Measurements from ENCODE around the gene CLEC3A.

Gene CLEC3A

DNA sequence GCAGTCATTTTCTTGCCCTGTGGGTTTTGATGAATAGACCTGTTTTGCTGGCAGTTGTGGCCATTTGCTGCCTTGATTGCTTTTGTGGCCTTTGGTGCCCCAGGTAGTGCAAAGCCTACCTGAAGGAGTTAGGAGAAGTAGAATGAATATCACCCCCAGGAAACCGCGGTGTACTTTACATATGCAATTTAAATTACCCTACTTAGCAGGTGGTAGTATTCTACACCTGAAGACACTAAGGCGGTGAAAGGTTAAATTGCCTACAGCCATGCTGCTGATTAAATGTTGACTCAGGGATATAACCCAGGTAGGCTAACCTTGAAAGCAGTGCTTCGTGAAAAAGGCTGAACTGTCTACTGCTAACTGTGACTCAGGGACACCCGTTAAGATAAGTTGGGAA is 49.9 kb downstream of the CLEC3A start:
- Histone ChIP-seq H3K4me1 (ENCODE audit: control insufficient read depth, insufficient read depth, low read length) (no peaks in the 10 kb centered on the region), H3K4me2 (ENCODE audit: low read length) (no peak overlapping the region), H3K36me3 (ENCODE audit: insufficient read depth, low read length) (no peaks in the 10 kb centered on the region), H3K9me3 (replicated peaks; ENCODE audit: low read length) (no peaks in the 10 kb centered on the region), H3K4me3 (ENCODE audit: low read length) (no peak overlapping the region), H3K27me3 (ENCODE audit: control insufficient read depth, insufficient read depth, low read length) (no peaks in the 10 kb centered on the region), H3K9ac (ENCODE audit: low read depth, low read length) (no peak overlapping the region)

DNA sequence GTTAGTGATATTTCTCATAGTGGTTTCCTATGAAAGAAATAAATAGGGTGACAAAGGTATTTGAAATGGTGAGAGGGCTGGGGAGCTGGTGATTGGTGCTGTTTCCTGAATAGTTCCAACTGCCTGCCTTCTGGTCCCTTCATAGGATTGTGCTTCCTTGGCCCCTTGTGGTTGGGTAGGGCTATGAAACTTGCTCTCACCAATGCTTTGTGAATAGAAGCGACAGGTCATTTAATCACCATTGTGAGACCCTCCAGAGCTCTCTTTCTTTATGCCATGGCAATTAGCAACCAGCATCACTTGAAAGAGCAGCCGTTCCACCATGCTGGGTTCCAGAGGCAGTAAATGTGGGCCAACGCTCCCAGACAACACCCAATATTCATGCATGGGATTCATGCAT is 53.5 kb downstream of the CLEC3A start:
- H3K4me3 ChIP-seq (ENCODE audit: low read length), result no peak overlapping the region
- H3K4me1 ChIP-seq (ENCODE audit: control insufficient read depth, insufficient read depth, low read length), result no peaks in the 10 kb centered on the region
- H3K4me2 ChIP-seq (ENCODE audit: low read length), result no peak overlapping the region
- no peaks in the 10 kb centered on the region for H3K27me3 ChIP-seq (ENCODE audit: control insufficient read depth, insufficient read depth, low read length)
- H3K9me3 ChIP-seq (replicated peaks; ENCODE audit: low read length), result no peaks in the 10 kb centered on the region
- H3K36me3 ChIP-seq (ENCODE audit: insufficient read depth, low read length), result no peaks in the 10 kb centered on the region
- H3K9ac ChIP-seq (ENCODE audit: low read depth, low read length), result no peak overlapping the region

DNA sequence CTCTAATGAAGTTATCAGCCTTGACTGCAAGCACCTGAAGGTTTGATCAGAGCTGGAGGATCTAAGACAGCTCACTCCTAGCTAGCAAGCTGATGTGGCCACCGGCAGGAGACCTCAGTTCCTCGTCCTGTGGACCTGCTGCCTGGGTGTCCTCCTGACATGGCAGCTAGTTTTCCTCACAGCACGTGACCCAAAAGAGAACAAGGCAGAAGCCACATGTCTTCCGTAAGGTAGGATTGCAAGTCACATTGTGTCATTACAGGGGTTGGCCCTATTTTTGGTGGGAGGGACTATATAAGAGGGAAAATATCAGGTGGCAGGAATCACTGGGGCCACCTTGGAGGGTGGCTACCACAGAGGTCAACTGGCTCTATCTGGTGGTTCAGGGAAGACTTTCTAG is 59.0 kb downstream of the CLEC3A start:
- Histone ChIP-seq H3K4me1 (ENCODE audit: control insufficient read depth, insufficient read depth, low read length) (no peaks in the 10 kb centered on the region), H3K36me3 (ENCODE audit: insufficient read depth, low read length) (no peaks in the 10 kb centered on the region), H3K27me3 (ENCODE audit: control insufficient read depth, insufficient read depth, low read length) (peaks cover 3% of the 10 kb centered on the region), H3K9ac (ENCODE audit: low read depth, low read length) (no peak overlapping the region), H3K4me2 (ENCODE audit: low read length) (no peak overlapping the region), H3K9me3 (replicated peaks; ENCODE audit: low read length) (no peaks in the 10 kb centered on the region), H3K4me3 (ENCODE audit: low read length) (no peak overlapping the region)

All from skeletal muscle satellite cell (primary cell).